Activated CD4-positive, alpha-beta memory T cell treated with anti-CD3 and anti-CD28 coated beads for 36 hours (primary cell): ENCODE measurements around the gene BATF2. TPM values are rescaled to one million over a fixed set of nuclear protein-coding genes. Genes with fewer than 3 reads are reported as not detected.

Source experiments
- CTCF ChIA-PET: fragments of 350-600 bp; sonication (Branson Sonifier 250); formaldehyde crosslinking; loops from one replicate; lab custom pipeline; 2021; ENCODE audit warnings: antibody characterized with exemption, inconsistent platforms; lab: Charles Lee
- POLR2A ChIA-PET: fragments of 350-600 bp; sonication (Branson Sonifier 250); formaldehyde crosslinking; loops from one replicate; lab custom pipeline; 2021; ENCODE audit warnings: antibody characterized with exemption; lab: Charles Lee
- DNase-seq: peaks from one replicate; pipeline ENCODE4 v3.0.0-alpha.2; 2020
- H3K27ac Mint-ChIP-seq: one replicate; pipeline ENCODE4 v1.8.0; 2021; ENCODE audit warnings: mixed read lengths
- H3K27me3 Mint-ChIP-seq: one replicate; pipeline ENCODE4 v1.8.0; 2021; ENCODE audit warnings: mixed read lengths
- H3K36me3 Mint-ChIP-seq: one replicate; pipeline ENCODE4 v1.8.0; 2021; ENCODE audit warnings: mixed read lengths
- H3K4me1 Mint-ChIP-seq: one replicate; pipeline ENCODE4 v1.8.0; 2021; ENCODE audit warnings: low read depth, mixed read lengths
- H3K4me3 Mint-ChIP-seq: one replicate; pipeline ENCODE4 v1.8.0; 2021; ENCODE audit warnings: mild to moderate bottlenecking, mixed read lengths
- H3K9me3 Mint-ChIP-seq: one replicate; pipeline ENCODE4 v1.8.0; 2021; ENCODE audit warnings: mixed read lengths
- intact Hi-C: fragments of 100-400 bp; cut with micrococcal nuclease; formaldehyde crosslinking; loops from one replicate; pipeline ENCODE4 v1.15.1; 2023
- total RNA-seq, 2 experiments: library from RNA; stranded (reverse); gene quantifications; one replicate each; pipeline ENCODE4 v1.2.3, GENCODE V29; 2021

Gene BATF2
- total RNA-seq = under 1 TPM in 1 of 2 experiments, not detected in 1; 0.22 TPM

- no peak within 1 kb of the TSS for H3K4me3 Mint-ChIP-seq
- H3K27me3 Mint-ChIP-seq = no peaks in the 10 kb centered on the region
- no peak within 1 kb of the TSS for H3K27ac Mint-ChIP-seq
- H3K4me1 Mint-ChIP-seq = peaks cover 13% of the 10 kb centered on the region
- ChIA-PET CTCF (interaction anchor here (1.2 to 5.9 kb wide), 2 partner anchors 17 to 50 kb away, joined by 3 to 31 read pairs; partner anchors contain the start of gene ARL2), POLR2A (no interaction called here)
- H3K9me3 Mint-ChIP-seq = no peaks in the 10 kb centered on the region
- no peaks in the 10 kb centered on the region for H3K36me3 Mint-ChIP-seq
- peak; percentile 20 for DNase-seq
- intact Hi-C loops = no loop called here
Observed at GRCh38 chr11:64996710-64997380, at the start of gene BATF2. Gene BATF2, minus strand, starts transcription at chr11:64996971. Its CDS starts 57 bp downstream, at chr11:64996914.

- DNase-seq = no peak
- peaks cover 10% of the 10 kb centered on the region for H3K36me3 Mint-ChIP-seq
- no peak overlapping the region for H3K4me3 Mint-ChIP-seq
- POLR2A ChIA-PET = no interaction called here
- no peaks in the 10 kb centered on the region for H3K27me3 Mint-ChIP-seq
- CTCF ChIA-PET = interaction anchor here (1.0 kb wide), 1 partner anchor 31 kb away, joined by 5 read pairs; the partner anchor contains the start of gene ARL2
- no peaks in the 10 kb centered on the region for H3K9me3 Mint-ChIP-seq
- H3K27ac Mint-ChIP-seq = no peak overlapping the region
- intact Hi-C loops = no loop called here
- peaks cover 20% of the 10 kb centered on the region for H3K4me1 Mint-ChIP-seq
Observed at GRCh38 chr11:65045728-65046127, 49.0 kb upstream of the BATF2 start.

GRCh38 chr11:65045061-65045460, 48.3 kb upstream of the BATF2 start:
- H3K4me1 Mint-ChIP-seq = peaks cover 21% of the 10 kb centered on the region
- no peaks in the 10 kb centered on the region for H3K9me3 Mint-ChIP-seq
- DNase-seq = no peak
- no peak overlapping the region for H3K27ac Mint-ChIP-seq
- intact Hi-C loops = no loop called here
- peaks cover 10% of the 10 kb centered on the region for H3K36me3 Mint-ChIP-seq
- POLR2A ChIA-PET = no interaction called here
- H3K4me3 Mint-ChIP-seq = no peak overlapping the region
- CTCF ChIA-PET = interaction anchor here (1.0 kb wide), 1 partner anchor 31 kb away, joined by 5 read pairs; the partner anchor contains the start of gene ARL2
- no peaks in the 10 kb centered on the region for H3K27me3 Mint-ChIP-seq

- Mint-ChIP-seq H3K4me3 (no peak overlapping the region), H3K9me3 (no peaks in the 10 kb centered on the region), H3K27me3 (no peaks in the 10 kb centered on the region), H3K36me3 (peaks cover 10% of the 10 kb centered on the region), H3K4me1 (peaks cover 21% of the 10 kb centered on the region), H3K27ac (no peak overlapping the region)
- intact Hi-C loops = no loop called here
- ChIA-PET POLR2A (no interaction called here), CTCF (interaction anchor here (3.4 kb wide), 1 partner anchor 30 kb away, joined by 13 read pairs; the partner anchor contains the start of gene ARL2)
- no peak for DNase-seq
Observed at GRCh38 chr11:65043881-65044501, 47.2 kb upstream of the BATF2 start.

- Mint-ChIP-seq H3K27ac (no peak overlapping the region), H3K9me3 (no peaks in the 10 kb centered on the region), H3K27me3 (no peaks in the 10 kb centered on the region), H3K36me3 (peaks cover 10% of the 10 kb centered on the region), H3K4me3 (peak overlapping the region; percentile 86), H3K4me1 (peaks cover 18% of the 10 kb centered on the region)
- no peak for DNase-seq
- intact Hi-C loops = no loop called here
- CTCF ChIA-PET = interaction anchor here (0.6 to 3.4 kb wide), 2 partner anchors 29 to 1268 kb away, joined by 3 to 13 read pairs; partner anchors contain the start of gene ARL2
- POLR2A ChIA-PET = no interaction called here
Observed at GRCh38 chr11:65042891-65043290, 46.1 kb upstream of the BATF2 start.

GRCh38 chr11:65040847-65041622, 44.3 kb upstream of the BATF2 start, which contains the start of gene SAC3D1:
Gene SAC3D1, plus strand, starts transcription at chr11:65041210. Its CDS starts 83 bp downstream, at chr11:65041293.
- no peaks in the 10 kb centered on the region for H3K9me3 Mint-ChIP-seq
- H3K36me3 Mint-ChIP-seq = peaks cover 10% of the 10 kb centered on the region
- POLR2A ChIA-PET = interaction anchor here (0.9 to 3.3 kb wide), 6 partner anchors 27 to 262 kb away, joined by 3 to 16 read pairs (median 4); partner anchors contain the start of genes ARL2, CDCA5, FAU and SF1
- no peaks in the 10 kb centered on the region for H3K27me3 Mint-ChIP-seq
- CTCF ChIA-PET = interaction anchor here (0.6 to 3.4 kb wide), 6 partner anchors 12 to 195 kb away, joined by 3 to 13 read pairs (median 3); partner anchors contain the start of gene ARL2
- peak within 1 kb of the TSS; percentile 87 for H3K4me3 Mint-ChIP-seq
- peak within 1 kb of the TSS; percentile 97 for H3K27ac Mint-ChIP-seq
- intact Hi-C loops = loop anchor here (1.0 to 2.0 kb wide), 4 partner anchors 14 to 262 kb away; partner anchors contain the start of genes CDCA5, SF1, SNX15 and ZFPL1
- peaks cover 7% of the 10 kb centered on the region for H3K4me1 Mint-ChIP-seq
- DNase-seq = peak; percentile 94

- no peaks in the 10 kb centered on the region for H3K27me3 Mint-ChIP-seq
- H3K4me1 Mint-ChIP-seq = peaks cover 7% of the 10 kb centered on the region
- H3K27ac Mint-ChIP-seq = peak overlapping the region; percentile 97
- peaks cover 10% of the 10 kb centered on the region for H3K36me3 Mint-ChIP-seq
- intact Hi-C loops = loop anchor here (1.0 to 2.0 kb wide), 3 partner anchors 13 to 262 kb away; partner anchors contain the start of genes SF1 and SNX15
- ChIA-PET CTCF (interaction anchor here (0.6 to 3.4 kb wide), 6 partner anchors 11 to 194 kb away, joined by 3 to 13 read pairs (median 3); partner anchors contain the start of gene ARL2), POLR2A (interaction anchor here (0.9 to 3.3 kb wide), 5 partner anchors 26 to 81 kb away, joined by 3 to 16 read pairs (median 3); partner anchors contain the start of genes ARL2, CDCA5, FAU and ZFPL1)
- no peaks in the 10 kb centered on the region for H3K9me3 Mint-ChIP-seq
- H3K4me3 Mint-ChIP-seq = peak overlapping the region; percentile 87
- DNase-seq = no peak
Observed at GRCh38 chr11:65040520-65040846, 43.7 kb upstream of the BATF2 start.

- POLR2A ChIA-PET = no interaction called here
Observed at GRCh38 chr11:65036931-65037330, 40.2 kb upstream of the BATF2 start.

GRCh38 chr11:65035579-65035978, 38.8 kb upstream of the BATF2 start:
- Mint-ChIP-seq H3K4me1 (peaks cover 1% of the 10 kb centered on the region), H3K36me3 (no peaks in the 10 kb centered on the region), H3K27me3 (no peaks in the 10 kb centered on the region), H3K9me3 (no peaks in the 10 kb centered on the region), H3K27ac (no peak overlapping the region), H3K4me3 (no peak overlapping the region)
- intact Hi-C loops = no loop called here
- ChIA-PET POLR2A (no interaction called here), CTCF (no interaction called here)
- DNase-seq = no peak

More at GRCh38 chr11:65036931-65037330, 40.2 kb upstream of the BATF2 start:
- Mint-ChIP-seq H3K27ac (no peak overlapping the region), H3K4me3 (no peak overlapping the region), H3K4me1 (peaks cover 2% of the 10 kb centered on the region), H3K9me3 (no peaks in the 10 kb centered on the region), H3K36me3 (no peaks in the 10 kb centered on the region), H3K27me3 (no peaks in the 10 kb centered on the region)
- intact Hi-C loops = no loop called here
- DNase-seq = no peak
- CTCF ChIA-PET = interaction anchor here (0.6 to 0.7 kb wide), 2 partner anchors 9 to 12 kb away, joined by 3 to 6 read pairs; no protein-coding TSS in a partner anchor

- Mint-ChIP-seq H3K4me1 (no peaks in the 10 kb centered on the region), H3K4me3 (no peak overlapping the region), H3K9me3 (no peaks in the 10 kb centered on the region), H3K36me3 (no peaks in the 10 kb centered on the region), H3K27me3 (no peaks in the 10 kb centered on the region), H3K27ac (no peak overlapping the region)
- POLR2A ChIA-PET = no interaction called here
- DNase-seq = no peak
- CTCF ChIA-PET = no interaction called here
- intact Hi-C loops = no loop called here
Observed at GRCh38 chr11:65034423-65034822, 37.7 kb upstream of the BATF2 start.

GRCh38 chr11:65032216-65032615, 35.4 kb upstream of the BATF2 start:
- Mint-ChIP-seq H3K36me3 (no peaks in the 10 kb centered on the region), H3K27ac (no peak overlapping the region), H3K4me3 (no peak overlapping the region), H3K9me3 (no peaks in the 10 kb centered on the region), H3K27me3 (no peaks in the 10 kb centered on the region), H3K4me1 (peaks cover 8% of the 10 kb centered on the region)
- ChIA-PET POLR2A (no interaction called here), CTCF (interaction anchor here (0.6 to 1.7 kb wide), 3 partner anchors 18 to 284 kb away, joined by 3 to 5 read pairs (median 3); partner anchors contain the start of gene ARL2)
- no peak for DNase-seq
- intact Hi-C loops = no loop called here
